Activated CD4-positive, CD25-positive, alpha-beta regulatory T cell (primary cell): ENCODE measurements around the gene SEL1L2.

Source experiments
- DNase-seq, 4 experiments: peaks; one replicate each; lab custom pipeline; 2025; lab: John Stamatoyannopoulos, UW

Gene SEL1L2

DNA sequence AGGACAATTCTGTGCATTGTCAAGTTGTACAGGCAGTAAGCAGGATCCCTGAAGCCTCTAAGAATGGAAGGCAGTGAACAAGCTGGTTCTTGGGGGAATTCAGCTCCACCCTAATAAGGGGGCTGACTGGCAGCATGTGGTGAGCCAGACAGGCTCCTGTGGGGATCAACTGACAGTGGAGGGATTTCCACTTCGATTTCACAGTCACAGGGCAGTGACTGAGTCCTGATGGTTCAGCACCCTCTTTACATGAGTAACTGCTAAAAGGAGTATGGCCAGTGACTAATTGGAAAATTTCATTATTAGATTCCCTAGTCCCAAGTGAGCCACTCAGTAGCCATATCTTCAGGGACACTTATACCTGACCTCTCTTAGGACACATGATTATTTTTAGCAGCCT lies 127.2 kb downstream of the SEL1L2 start:
- no peak for DNase-seq

DNA sequence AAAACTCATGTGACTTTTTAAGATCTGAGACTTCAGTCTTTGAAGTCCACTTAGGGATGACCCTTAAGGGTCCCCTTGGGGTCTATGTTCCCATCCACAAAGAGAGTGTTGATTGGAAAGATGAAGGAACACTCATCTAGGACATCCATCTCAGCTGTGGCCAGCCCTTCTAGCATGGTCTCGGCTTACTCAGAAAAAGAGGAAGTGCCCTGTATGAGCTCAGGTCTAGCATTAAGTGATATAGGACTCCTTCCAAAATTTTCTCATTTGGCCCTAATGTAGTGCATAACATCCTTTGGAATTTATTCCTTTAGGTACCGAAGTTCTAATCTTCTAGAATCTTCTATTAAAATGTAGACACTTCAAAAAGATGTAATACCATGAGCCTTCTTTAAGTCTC lies 128.2 kb downstream of the SEL1L2 start:
- DNase-seq: no peak

DNA sequence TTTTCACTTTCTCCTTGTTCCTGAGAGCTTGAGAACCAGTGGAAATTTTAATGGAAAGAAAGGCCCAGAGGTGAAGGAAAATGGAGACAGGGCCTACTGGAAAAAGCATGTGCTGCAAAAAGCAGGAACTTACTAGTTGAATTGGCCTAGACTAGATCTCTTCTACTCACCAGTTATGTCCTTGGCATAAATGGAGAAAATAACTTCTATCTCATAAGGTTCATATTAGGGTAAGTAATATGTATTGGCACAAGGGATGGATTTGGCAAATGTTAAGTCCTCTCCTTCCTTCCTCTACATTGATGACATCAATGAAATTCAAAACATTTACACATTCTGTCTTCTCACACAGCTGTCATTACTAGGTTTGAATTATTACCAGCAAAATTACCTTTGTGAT lies 131.5 kb downstream of the SEL1L2 start:
- DNase-seq: no peak

DNA sequence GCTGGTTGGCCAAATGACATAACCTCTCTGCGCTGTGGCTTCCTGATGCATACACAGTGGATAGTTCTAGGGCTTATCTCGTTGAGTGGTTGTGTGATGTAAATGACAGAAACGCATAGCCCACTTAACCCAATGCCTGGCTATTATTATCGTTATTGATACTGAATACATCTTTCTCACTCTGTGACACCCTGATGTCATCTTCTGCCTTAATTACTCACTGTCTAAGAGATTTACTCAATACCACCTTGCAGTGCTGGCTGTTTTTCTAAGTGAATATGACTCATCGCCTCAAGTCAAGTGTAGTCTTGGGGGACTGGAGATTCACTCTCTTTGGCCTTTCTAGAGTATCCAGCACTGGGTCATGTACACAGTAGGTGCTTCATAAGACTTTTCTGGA lies 132.0 kb downstream of the SEL1L2 start:
- no peak for DNase-seq

- no peak for DNase-seq
Observed at GRCh38 chr20:13857961-13858360, 132.5 kb downstream of the SEL1L2 start.

DNA sequence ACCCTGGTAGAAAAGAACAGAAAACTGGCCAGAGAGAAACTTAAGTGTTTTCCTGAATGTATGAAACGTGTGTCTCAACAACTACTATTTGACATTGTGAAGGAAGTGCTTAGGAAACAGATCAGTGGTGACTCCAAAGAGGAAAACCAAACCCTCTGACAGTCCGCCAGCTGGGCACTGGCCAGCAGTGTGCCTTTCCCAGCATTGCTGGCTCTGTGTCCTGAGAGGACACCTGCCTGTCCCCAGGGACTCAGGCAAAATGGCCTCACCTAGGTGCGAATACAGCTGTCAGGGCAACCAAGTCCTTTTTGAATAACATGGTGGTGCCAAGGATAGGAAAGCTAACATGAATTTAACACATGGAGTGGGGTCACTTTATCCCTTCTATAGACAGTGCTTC lies 133.1 kb downstream of the SEL1L2 start:
- DNase-seq: no peak

GRCh38 chr20:13856354-13856753 lies 134.1 kb downstream of the SEL1L2 start:
- DNase-seq: no peak

DNA sequence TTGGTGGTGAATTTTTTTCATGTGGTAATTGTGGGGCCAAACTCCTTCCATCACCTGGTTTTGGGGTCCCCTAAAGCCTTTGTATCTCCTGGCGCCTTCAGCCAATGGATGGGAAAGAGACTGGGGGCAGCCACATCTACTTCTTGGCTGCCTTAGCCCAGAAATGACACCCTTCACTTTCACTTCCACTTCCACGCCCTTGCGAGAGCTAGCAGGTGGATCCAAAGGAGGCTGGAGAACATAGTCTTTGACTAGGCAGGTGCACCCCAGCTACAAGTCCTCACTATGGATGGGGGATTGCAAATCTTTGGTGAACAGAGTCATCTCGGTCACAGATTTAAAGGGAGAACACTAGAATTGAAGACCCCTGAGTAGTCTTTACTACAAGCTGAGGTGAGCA lies 134.8 kb downstream of the SEL1L2 start:
- DNase-seq: no peak

DNA sequence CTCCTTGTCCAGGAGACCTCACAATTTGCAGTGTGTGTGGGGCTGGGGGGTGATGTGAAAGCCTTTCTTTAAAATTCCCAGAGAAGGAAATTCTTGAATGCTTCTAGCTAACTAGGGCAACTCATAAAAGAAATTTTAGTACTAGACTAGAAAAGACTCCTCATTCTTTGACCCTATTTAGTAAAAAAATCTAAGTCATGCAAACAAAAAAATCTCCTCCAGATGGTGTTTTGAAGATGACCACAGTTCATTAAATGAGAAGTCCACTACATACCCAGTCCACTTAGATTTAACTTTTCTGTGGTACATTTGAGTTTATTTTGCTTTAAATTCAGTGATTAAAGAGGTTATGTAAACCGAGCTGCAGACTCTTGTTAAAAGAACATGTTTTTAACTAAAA lies 138.1 kb downstream of the SEL1L2 start:
- no peak for DNase-seq

DNA sequence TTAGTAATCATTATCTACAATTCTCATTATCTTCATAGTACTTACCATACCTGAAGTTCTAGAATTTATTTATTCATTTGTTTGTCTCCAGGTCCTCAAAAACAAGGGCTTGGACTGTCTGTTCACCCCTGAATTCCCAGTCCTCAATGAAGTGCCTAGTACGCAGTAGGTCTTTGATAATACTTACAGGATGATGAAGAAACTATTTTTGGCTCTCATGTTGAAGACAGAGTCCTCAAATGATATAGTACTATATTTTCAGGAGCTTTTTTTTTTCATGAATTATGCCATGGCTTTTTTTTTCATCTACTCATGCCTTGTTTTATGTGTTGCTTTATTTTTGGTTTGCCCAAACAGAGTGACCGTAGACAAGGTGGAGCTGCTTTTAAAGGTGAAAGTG lies 139.1 kb downstream of the SEL1L2 start:
- DNase-seq: no peak

GRCh38 chr20:13844296-13844695 lies 146.1 kb downstream of the SEL1L2 start:
- no peak for DNase-seq

DNA sequence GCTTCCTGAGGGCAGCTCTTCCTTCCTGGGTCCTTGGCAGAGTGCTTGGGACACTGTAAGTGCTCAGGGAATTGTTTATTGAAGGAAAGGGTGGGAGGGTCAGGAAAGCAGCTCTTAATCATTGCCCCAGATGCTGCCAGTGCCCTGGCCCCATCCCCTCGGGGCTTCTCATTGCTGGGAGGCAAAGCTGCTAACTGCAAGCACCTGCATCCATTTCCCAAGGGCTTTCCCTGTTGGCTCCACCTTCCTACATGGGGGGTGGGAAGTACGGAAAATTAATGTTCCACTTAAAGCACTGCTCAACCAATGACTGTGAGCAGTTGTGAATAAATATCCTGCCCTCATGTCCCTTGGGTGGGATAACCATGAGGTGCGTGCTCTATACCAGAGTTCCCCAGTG lies 149.2 kb downstream of the SEL1L2 start:
- DNase-seq: no peak

DNA sequence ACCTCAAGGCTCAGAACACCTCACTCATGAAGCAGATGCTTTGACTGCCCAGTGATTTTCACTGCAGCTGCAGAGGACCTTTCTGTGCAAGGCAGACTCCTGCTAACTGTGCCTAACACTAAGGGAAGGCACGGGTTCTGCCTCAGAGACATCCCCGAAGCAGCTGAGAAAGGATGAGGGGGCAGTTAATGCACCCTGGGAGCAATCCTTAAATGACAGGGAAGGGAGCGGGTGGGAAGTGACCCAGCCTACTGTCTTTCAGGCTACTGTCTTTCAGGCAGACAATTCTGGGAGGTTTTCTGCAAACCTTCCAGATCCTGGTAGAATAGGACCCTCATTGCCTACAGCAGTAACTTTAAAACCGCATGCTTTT lies 150.3 kb downstream of the SEL1L2 start:
- DNase-seq: no peak

DNA sequence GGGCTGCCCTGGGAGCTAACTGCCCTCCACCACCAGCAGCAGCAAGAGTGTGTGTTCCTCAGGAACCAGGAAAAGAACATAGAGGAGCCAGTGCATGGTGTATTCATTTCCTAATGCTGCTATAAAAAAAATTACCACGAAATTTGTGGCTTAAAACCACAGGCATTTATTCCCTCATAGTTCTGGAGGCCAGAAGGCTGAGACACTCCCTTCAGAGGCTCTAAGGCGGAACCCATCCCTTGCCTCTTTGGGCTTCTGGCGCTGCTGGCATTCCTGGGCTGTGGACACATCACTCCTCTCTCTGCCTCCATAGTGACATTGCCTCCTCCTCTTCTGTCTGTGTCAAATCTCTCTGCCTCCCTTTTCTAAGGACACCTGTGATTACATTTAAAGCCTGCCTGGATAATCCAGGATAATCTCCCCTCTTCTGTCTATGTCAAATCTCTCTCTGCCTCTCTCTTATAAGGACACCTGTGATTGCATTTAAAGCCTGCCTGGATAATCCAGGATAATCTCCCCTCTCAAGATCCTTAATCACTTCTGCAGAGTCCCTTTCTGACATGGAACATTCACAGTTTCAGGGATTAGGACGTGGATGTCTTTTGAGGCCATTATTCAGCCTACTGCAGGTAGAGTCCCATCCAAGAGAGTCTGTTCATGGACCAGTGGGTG lies 150.9 kb downstream of the SEL1L2 start:
- DNase-seq: no peak

GRCh38 chr20:13838664-13839063 lies 151.8 kb downstream of the SEL1L2 start:
- no peak for DNase-seq

- no peak for DNase-seq
Observed at GRCh38 chr20:13831476-13831875, 158.9 kb downstream of the SEL1L2 start.

DNA sequence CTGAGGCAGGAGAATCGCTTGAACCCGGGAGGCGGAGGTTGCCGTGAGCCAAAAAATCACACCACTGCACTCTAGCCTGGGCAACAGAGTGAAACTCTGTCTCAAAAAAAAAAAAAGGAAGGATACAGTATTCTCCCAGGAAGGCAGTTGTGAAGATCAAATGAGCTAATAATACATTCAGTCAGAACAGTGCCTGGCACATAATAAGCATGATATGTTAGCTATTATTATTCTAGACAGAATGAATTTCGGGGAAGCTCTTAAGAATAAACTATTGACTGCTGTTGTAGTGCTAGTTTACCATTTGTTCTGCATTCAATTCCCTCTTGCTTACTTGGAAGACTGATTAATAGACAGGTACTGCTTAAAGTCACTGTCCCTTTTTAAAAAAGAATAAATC lies 164.9 kb downstream of the SEL1L2 start:
- no peak for DNase-seq

- no peak for DNase-seq
Observed at GRCh38 chr20:13824459-13824858, 166.0 kb downstream of the SEL1L2 start.

DNA sequence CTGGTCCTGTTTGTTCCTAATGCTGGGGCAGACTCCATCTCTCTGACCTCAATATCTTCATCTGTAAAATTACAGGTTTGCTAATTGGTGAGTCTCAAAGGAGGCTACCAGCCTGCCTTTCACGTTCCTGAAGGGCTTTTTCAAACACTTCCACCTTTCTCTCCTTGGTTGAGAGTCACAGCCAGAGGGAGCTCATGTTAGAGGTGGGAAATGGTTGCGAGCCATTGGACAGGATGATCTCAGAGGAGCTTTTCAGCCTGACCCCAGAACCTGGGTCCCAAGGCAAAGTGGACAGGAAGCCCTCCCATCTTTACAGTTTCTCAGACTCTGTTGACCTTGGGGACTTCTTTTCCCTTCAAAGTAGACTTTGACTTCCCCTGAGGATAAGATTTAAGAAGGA lies 168.0 kb downstream of the SEL1L2 start:
- DNase-seq: no peak

DNA sequence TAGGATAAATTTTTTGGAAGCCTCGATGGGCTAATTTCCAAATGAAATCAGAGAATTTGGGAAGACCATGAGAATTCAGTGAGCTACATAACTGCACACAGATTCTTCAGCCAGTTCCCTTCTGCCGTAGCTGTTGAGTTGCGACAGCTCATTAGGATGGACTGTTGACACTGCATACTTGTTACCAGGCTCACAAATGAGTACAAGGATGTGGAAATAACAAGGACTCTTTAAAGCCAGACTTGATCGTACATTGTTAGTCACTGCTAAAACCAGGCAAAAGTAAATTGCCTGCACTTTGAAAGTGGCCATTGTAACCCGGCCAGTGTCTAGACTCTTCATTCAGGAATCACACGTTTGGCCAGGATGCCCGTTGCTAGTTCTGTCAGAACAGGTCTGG lies 168.5 kb downstream of the SEL1L2 start:
- no peak for DNase-seq

GRCh38 chr20:13819885-13820645 lies 170.3 kb downstream of the SEL1L2 start:
- DNase-seq: no peak

GRCh38 chr20:13817342-13817741 lies 173.1 kb downstream of the SEL1L2 start:
- no peak for DNase-seq

GRCh38 chr20:13816757-13817156 lies 173.7 kb downstream of the SEL1L2 start:
- DNase-seq: no peak

GRCh38 chr20:13814672-13815071 lies 175.7 kb downstream of the SEL1L2 start:
- DNase-seq: no peak
